IMR-90 (cell line): ENCODE data around the gene ADAMTS8. TPM values are rescaled to one million over a fixed set of nuclear protein-coding genes. Genes with fewer than 3 reads are reported as not detected.

Source experiments
- ATAC-seq: fragments of 200-7000 bp; cut with Tn5 transposase; 2 replicates; pipeline ENCODE4 v1.9.1; 2020; ENCODE audit warnings: low read depth, mild to moderate bottlenecking, moderate library complexity
- BruUV-seq: library from RNA; stranded (reverse); fragments of 400-500 nt; replicated peaks from 2 replicates; lab custom pipeline; 2021; lab: Mats Ljungman, UMichigan
- CTCF ChIA-PET: fragments of 300-600 bp; formaldehyde crosslinking; extraction: SDS; loops from one replicate; lab custom pipeline; 2021; ENCODE audit warnings: antibody characterized with exemption; lab: Yijun Ruan, JAX
- POLR2A ChIA-PET: fragments of 300-600 bp; sonication (Branson Sonifier 250); formaldehyde crosslinking; loops from one replicate; lab custom pipeline; 2022; ENCODE audit warnings: antibody characterized with exemption; ENCODE audit not compliant: unreplicated experiment; lab: Charles Lee
- DNase-seq: peaks from one replicate; pipeline ENCODE4 v3.0.0; 2013
- H2AFZ ChIP-seq: replicated peaks from 2 replicates; pipeline ENCODE3; 2013; ENCODE audit warnings: low read length, mild to moderate bottlenecking; ENCODE audit not compliant: poor library complexity
- H2AK5ac ChIP-seq: 2 replicates; pipeline ENCODE4 v1.6.1; 2013; ENCODE audit warnings: low read depth, low read length, inconsistent platforms
- H2AK9ac ChIP-seq: replicated peaks from 2 replicates; pipeline ENCODE3; 2013; ENCODE audit warnings: mild to moderate bottlenecking, low read depth, low read length, moderate library complexity; ENCODE audit not compliant: poor library complexity
- H2BK120ac ChIP-seq: 2 replicates; pipeline ENCODE4 v1.6.1; 2013; ENCODE audit warnings: low read depth, low read length, inconsistent platforms
- H2BK15ac ChIP-seq: 3 replicates; pipeline ENCODE4 v1.6.1; 2013; ENCODE audit warnings: low read depth, low read length, inconsistent platforms
- H2BK20ac ChIP-seq: 2 replicates; pipeline ENCODE4 v1.6.1; 2013; ENCODE audit warnings: low read depth, mild to moderate bottlenecking, inconsistent platforms, low read length, moderate library complexity
- H2BK5ac ChIP-seq: 2 replicates; pipeline ENCODE4 v1.6.1; 2013; ENCODE audit warnings: mild to moderate bottlenecking, low read depth, low read length, inconsistent platforms; ENCODE audit not compliant: poor library complexity, severe bottlenecking
- H3K14ac ChIP-seq: replicated peaks from 2 replicates; pipeline ENCODE4 v1.6.1; 2013; ENCODE audit warnings: low read depth, low read length, inconsistent platforms
- H3K18ac ChIP-seq: 2 replicates; pipeline ENCODE4 v1.6.1; 2013; ENCODE audit warnings: low read depth, low read length, control low read depth
- H3K23ac ChIP-seq: 2 replicates; pipeline ENCODE4 v1.6.1; 2013; ENCODE audit warnings: low read depth, low read length, inconsistent platforms
- H3K27ac ChIP-seq: 2 replicates; pipeline ENCODE4 v1.5.1; 2013; ENCODE audit warnings: mild to moderate bottlenecking, control low read depth, low read length; ENCODE audit not compliant: insufficient read depth
- H3K27me3 ChIP-seq: 2 replicates; pipeline ENCODE4 v1.6.1; 2013; ENCODE audit warnings: low read length; ENCODE audit not compliant: control insufficient read depth, insufficient read depth
- H3K36me3 ChIP-seq: 2 replicates; pipeline ENCODE4 v1.6.1; 2013; ENCODE audit warnings: low read length, mixed read lengths; ENCODE audit not compliant: control insufficient read depth, insufficient read depth
- H3K4ac ChIP-seq: 2 replicates; pipeline ENCODE4 v1.6.1; 2013; ENCODE audit warnings: low read depth, low read length, inconsistent platforms
- H3K4me1 ChIP-seq: 2 replicates; pipeline ENCODE4 v1.6.1; 2013; ENCODE audit warnings: low read length, mixed read lengths; ENCODE audit not compliant: control insufficient read depth, insufficient read depth
- H3K4me2 ChIP-seq: 2 replicates; pipeline ENCODE4 v1.6.1; 2013; ENCODE audit warnings: low read depth, mild to moderate bottlenecking, control low read depth, low read length, moderate library complexity
- H3K4me3 ChIP-seq: 2 replicates; pipeline ENCODE4 v1.5.1; 2013; ENCODE audit warnings: low read depth, mild to moderate bottlenecking, control low read depth, low read length, moderate library complexity; ENCODE audit not compliant: insufficient read depth
- H3K56ac ChIP-seq: 2 replicates; pipeline ENCODE4 v1.6.1; 2013; ENCODE audit warnings: low read length, inconsistent platforms; ENCODE audit not compliant: insufficient read depth; ENCODE audit errors: extremely low read depth
- H3K79me1 ChIP-seq, 2 experiments: 2 replicates each; pipeline ENCODE4 v1.6.1; 2013; ENCODE audit warnings: low read length in 2 of 2, inconsistent platforms in 1 of 2, low read depth in 1 of 2
- H3K9ac ChIP-seq: 2 replicates; pipeline ENCODE4 v1.6.1; 2013; ENCODE audit warnings: low read depth, low read length, control low read depth
- H3K9me1 ChIP-seq: 2 replicates; pipeline ENCODE4 v1.6.1; 2013; ENCODE audit warnings: low read length, inconsistent platforms; ENCODE audit not compliant: insufficient read depth
- H3K9me3 ChIP-seq: 2 replicates; pipeline ENCODE4 v1.6.1; 2013; ENCODE audit warnings: low read length; ENCODE audit not compliant: control insufficient read depth, insufficient read depth
- H4K20me1 ChIP-seq: 2 replicates; pipeline ENCODE4 v1.6.1; 2013; ENCODE audit warnings: low read length, inconsistent platforms; ENCODE audit not compliant: insufficient read depth
- H4K5ac ChIP-seq: 2 replicates; pipeline ENCODE4 v1.6.1; 2013; ENCODE audit warnings: mild to moderate bottlenecking, low read depth, low read length, control low read depth
- H4K8ac ChIP-seq, 2 experiments: 2 replicates each; pipeline ENCODE4 v1.6.1; 2013; ENCODE audit warnings: low read depth in 2 of 2, low read length in 2 of 2, control low read depth in 1 of 2, inconsistent platforms in 1 of 2
- H4K91ac ChIP-seq: 2 replicates; pipeline ENCODE4 v1.6.1; 2013; ENCODE audit warnings: low read depth, low read length, inconsistent platforms; ENCODE audit not compliant: insufficient read depth
- CEBPB ChIP-seq: IDR thresholded peaks from 2 replicates; pipeline ENCODE4 v1.6.1; 2012; ENCODE audit warnings: low read depth, low read length, improper control_type of control experiment
- RAD21 ChIP-seq: IDR thresholded peaks from 2 replicates; pipeline ENCODE4 v1.6.1; 2012; ENCODE audit warnings: low read length, improper control_type of control experiment
- WGBS, 2 experiments: methylation state at CpG; one replicate each; pipeline versions ENCODE4 v1.1.5 to v1.1.7; 2013; ENCODE audit warnings: missing lambda C conversion rate in 2 of 2; ENCODE audit not compliant: insufficient read length in 1 of 2; ENCODE audit errors: extremely low coverage in 2 of 2; 5-methylcytosine and 5-hydroxymethylcytosine counted together
- dilution Hi-C: fragments of 300-500 bp; cut with HindIII; formaldehyde crosslinking; loops from one replicate; pipeline ENCODE4 v1.14.3; 2018; ENCODE audit warnings: low sequenced_read_pairs; ENCODE audit not compliant: unreplicated experiment
- in situ Hi-C: fragments of 300-500 bp; cut with MboI; formaldehyde crosslinking; loops from 3 replicates; pipeline ENCODE4 v1.14.3; 2019; ENCODE audit warnings: low sequenced_read_pairs, inconsistent platforms, mixed read lengths
- intact Hi-C: fragments of 100-400 bp; cut with micrococcal nuclease; formaldehyde crosslinking; loops from 2 replicates; pipeline ENCODE4 v1.10.0; 2022
- polyA plus RNA-seq, 3 experiments: library from polyadenylated mRNA; depleted of rRNA; stranded (reverse); fragments of >200 nt; gene quantifications; 2 replicates each; pipeline ENCODE4 v1.2.3, GENCODE V29; 2012; ENCODE audit warnings: low replicate concordance in 1 of 3
- total RNA-seq: library from RNA; depleted of rRNA; stranded (reverse); fragments of >200 nt; gene quantifications from 2 replicates; pipeline ENCODE4 v1.2.3, GENCODE V29; 2012

ADAMTS8 gene
- total and polyA plus RNA-seq, 2 of the 4 experiments (the other 2 are of a cell fraction), result under 0.01 to 0.60 TPM

GRCh38 chr11:130448039-130448415, 19.6 kb upstream of the ADAMTS8 start:
- Histone ChIP-seq H4K8ac (peak overlapping the region in 1 of 2 experiments; percentile 82; a peak in 1 of 4 replicates), H2AFZ (peak overlapping the region; percentile 95), H3K9me1 (peaks cover 7% of the 10 kb centered on the region), H3K4me3 (peak overlapping the region; percentile 81), H4K5ac (no peak overlapping the region), H3K4ac (peak overlapping the region; percentile 26; the same call in 1 of the 2 replicates), H3K9me3 (no peaks in the 10 kb centered on the region), H2AK9ac (peak overlapping the region; percentile 22), H3K23ac (no peak overlapping the region), H2AK5ac (no peak overlapping the region), H3K79me1 (peaks cover 2 to 5% of the 10 kb centered on the region in 2 experiments; a peak in 2 of 4 replicates), H3K4me2 (peak overlapping the region; percentile 84), H2BK20ac (no peak overlapping the region; the same call in 1 of the 2 replicates), H3K56ac (no peak overlapping the region), H4K20me1 (peaks cover 5% of the 10 kb centered on the region), H2BK120ac (peak overlapping the region; percentile 73; the same call in 1 of the 2 replicates), H3K14ac (no peak overlapping the region), H3K27me3 (0 out of 2 replicates have a peak, but pooled peaks cover 2% of the 10 kb centered on the region), H2BK15ac (peak overlapping the region; percentile 12; the same call in 1 of the 3 replicates), H3K36me3 (peaks cover 23% of the 10 kb centered on the region; the same call in 1 of the 2 replicates), H2BK5ac (no peak overlapping the region), H3K9ac (peak overlapping the region; percentile 72), H3K27ac (peak overlapping the region; percentile 57; the same call in 1 of the 2 replicates), H3K4me1 (peaks cover 9% of the 10 kb centered on the region), H3K18ac (no peak overlapping the region; the same call in 1 of the 2 replicates), H4K91ac (peak overlapping the region; percentile 62; the same call in 1 of the 2 replicates)
- CTCF ChIA-PET, result interaction anchor here (0.6 to 1.6 kb wide), 2 partner anchors 411 to 414 kb away, joined by 3 to 4 read pairs; no protein-coding TSS in a partner anchor
- ATAC-seq, result no peak
- DNase-seq, result no peak
- POLR2A ChIA-PET, result no interaction called here
- no TSS peak for BruUV-seq
- WGBS, 2 experiments, result 0% methylated on average over 7 of the region's 11 CpGs; no CpG with 5 or more reads in 1 of the 2 experiments
- in situ Hi-C loops, result loop anchor here (10.0 kb wide), 1 partner anchor 387 kb away; no protein-coding TSS in a partner anchor
- intact Hi-C loops, result loop anchor here (1.0 kb wide), 2 partner anchors 379 to 414 kb away; no protein-coding TSS in a partner anchor
- dilution Hi-C loops, result loop anchor here (25.0 kb wide), 1 partner anchor 414 kb away; no protein-coding TSS in a partner anchor
- TF ChIP-seq CEBPB (peak; percentile 65), RAD21 (no peak)
